A549 (cell line): ENCODE results near the gene CDC45. TPM values are rescaled to one million over a fixed set of nuclear protein-coding genes. Genes with fewer than 3 reads are reported as not detected.

ENCODE experiments used
- ATAC-seq, 2 experiments: fragments of 200-7000 bp in 1 of 2; fragments of >200 bp in 1 of 2; cut with Nextera tagmentation in 1 of 2; cut with Tn5 transposase in 1 of 2; 3 replicates each; pipeline versions ENCODE4 v1.8.0 to v1.9.1; 2018 to 2020; ENCODE audit warnings: mild to moderate bottlenecking in 1 of 2, moderate library complexity in 1 of 2
- CTCF ChIA-PET: fragments of 300-600 bp; sonication (Branson Sonifier 250); formaldehyde crosslinking; extraction: SDS; loops from one replicate; lab custom pipeline; 2021; ENCODE audit warnings: antibody characterized with exemption, inconsistent platforms; lab: Yijun Ruan, JAX
- POLR2A ChIA-PET: fragments of 350-600 bp; formaldehyde crosslinking; extraction: SDS; loops from one replicate; lab custom pipeline; 2021; ENCODE audit warnings: antibody characterized with exemption, inconsistent platforms; lab: Yijun Ruan, JAX
- DNase-seq, 2 experiments: peaks; one replicate each; pipeline versions ENCODE4 v3.0.0 to v3.0.0-alpha.2; 2011 to 2016; ENCODE audit warnings: low read depth in 1 of 2, low spot score in 1 of 2
- FAIRE-seq: peaks from 2 replicates; lab custom pipeline; 2011; peaks lifted over from hg19 to GRCh38; lab: Jason Lieb, UNC
- H3K27ac ChIP-seq, 2 experiments: fragments of >200 bp; sonication (Bioruptor Twin); formaldehyde crosslinking; 3 replicates each; pipeline ENCODE4 v1.5.1; 2016 to 2017
- H3K4me1 ChIP-seq: fragments of >200 bp; sonication (Bioruptor Twin); formaldehyde crosslinking; 3 replicates; pipeline ENCODE4 v1.6.1; 2016
- H3K4me2 ChIP-seq: fragments of >200 bp; sonication (Bioruptor Twin); formaldehyde crosslinking; 3 replicates; pipeline ENCODE4 v1.6.1; 2016
- H3K4me3 ChIP-seq: fragments of >200 bp; sonication (Bioruptor Twin); formaldehyde crosslinking; 3 replicates; pipeline ENCODE4 v1.5.1; 2016
- H3K9me3 ChIP-seq: fragments of >200 bp; sonication (Bioruptor Twin); formaldehyde crosslinking; 3 replicates; pipeline ENCODE4 v1.6.1; 2016
- ATOH8 ChIP-seq: fragments of 250-450 bp; sonication (Bioruptor Pico); IDR thresholded peaks from 2 replicates; pipeline ENCODE4 v1.5.0; 2020; ENCODE audit warnings: low read depth, mild to moderate bottlenecking, moderate library complexity
- CEBPB ChIP-seq, 2 experiments: fragments of >200 bp in 1 of 2; sonication (Bioruptor Twin) in 1 of 2; formaldehyde crosslinking in 1 of 2; IDR thresholded peaks; 2 replicates each; pipeline ENCODE4 v1.6.1; 2012 to 2016
- CHD4 ChIP-seq: fragments of 200-600 bp; sonication (generic); IDR thresholded peaks from 2 replicates; pipeline ENCODE4 v1.6.1; 2016; ENCODE audit warnings: antibody characterized with exemption, mild to moderate bottlenecking, borderline replicate concordance
- E2F6 ChIP-seq: IDR thresholded peaks from 2 replicates; pipeline ENCODE4 v1.6.1; 2012; ENCODE audit warnings: low read depth, borderline replicate concordance
- ELK1 ChIP-seq: fragments of 150-350 bp; IDR thresholded peaks from 2 replicates; pipeline ENCODE4 v1.6.1; 2014; ENCODE audit warnings: low read depth, mild to moderate bottlenecking, low read length
- FOSB ChIP-seq: fragments of 250-450 bp; sonication (Bioruptor Pico); IDR thresholded peaks from 2 replicates; pipeline ENCODE4 v1.5.0; 2020; ENCODE audit warnings: mild to moderate bottlenecking, moderate library complexity
- HES2 ChIP-seq: fragments of >200 bp; sonication (Bioruptor Twin); formaldehyde crosslinking; IDR thresholded peaks from 2 replicates; pipeline ENCODE4 v1.6.1; 2016
- JUN ChIP-seq, 2 experiments: fragments of >200 bp; sonication (Bioruptor Twin); formaldehyde crosslinking; IDR thresholded peaks; 2 replicates in 1 of 2; 3 replicates in 1 of 2; pipeline ENCODE4 v1.6.1; 2016 to 2017
- MAX ChIP-seq: IDR thresholded peaks from 2 replicates; pipeline ENCODE4 v1.6.1; 2012
- MYC ChIP-seq: IDR thresholded peaks from 2 replicates; pipeline ENCODE4 v1.6.1; 2012; ENCODE audit warnings: mild to moderate bottlenecking, inconsistent platforms, low read length, improper control_type of control experiment, borderline replicate concordance
- NR3C1 ChIP-seq: fragments of >200 bp; sonication (Bioruptor Twin); formaldehyde crosslinking; IDR thresholded peaks from 3 replicates; pipeline ENCODE4 v1.6.1; 2017
- PBX3 ChIP-seq: IDR thresholded peaks from 2 replicates; pipeline ENCODE4 v1.6.1; 2012
- RFX5 ChIP-seq: fragments of 450-650 bp; IDR thresholded peaks from 2 replicates; pipeline ENCODE4 v1.7.1; 2014; ENCODE audit warnings: antibody characterized with exemption, mild to moderate bottlenecking, moderate library complexity
- RNF2 ChIP-seq: fragments of 200-600 bp; sonication (generic); IDR thresholded peaks from 2 replicates; pipeline ENCODE4 v1.6.1; 2016; ENCODE audit warnings: low read depth, mild to moderate bottlenecking, antibody characterized with exemption, moderate library complexity, borderline replicate concordance
- SMC3 ChIP-seq: fragments of >200 bp; sonication (Bioruptor Twin); formaldehyde crosslinking; IDR thresholded peaks from 3 replicates; pipeline ENCODE4 v1.6.1; 2018; ENCODE audit warnings: inconsistent platforms
- TP53 ChIP-seq: fragments of 250-450 bp; sonication (Bioruptor Pico); IDR thresholded peaks from 2 replicates; pipeline ENCODE4 v1.5.0; 2021; ENCODE audit warnings: mild to moderate bottlenecking, moderate library complexity
- ZFP36 ChIP-seq: fragments of 450-650 bp; IDR thresholded peaks from 2 replicates; pipeline ENCODE4 v1.6.1; 2014; ENCODE audit warnings: borderline replicate concordance; ENCODE audit not compliant: partially characterized antibody
- ZSCAN20 ChIP-seq: fragments of 250-450 bp; sonication (Bioruptor Pico); IDR thresholded peaks from 2 replicates; pipeline ENCODE4 v1.8.0; 2022; ENCODE audit warnings: mild to moderate bottlenecking, moderate library complexity
- WGBS: methylation state at CpG from one replicate; pipeline ENCODE4 v1.1.6; 2017; ENCODE audit errors: missing lambda C conversion rate; 5-methylcytosine and 5-hydroxymethylcytosine counted together
- polyA plus RNA-seq, 4 experiments: library from polyadenylated mRNA; depleted of rRNA in 3 of 4; stranded (reverse); fragments of >200 nt; fragmentation: RNase III in 1 of 4; extraction: RNeasy Plus Mini Kit Qiagen cat#74134 plus additional on column Dnase treatment in 1 of 4; gene quantifications; 2 replicates in 3 of 4; 3 replicates in 1 of 4; pipeline ENCODE4 v1.2.3, GENCODE V29; 2011 to 2017
- TF ChIP-seq, protein P1 (sequence below): fragments of 200-600 bp; sonication (generic); IDR thresholded peaks from 2 replicates; pipeline ENCODE4 v1.6.1; 2016; ENCODE audit warnings: antibody characterized with exemption, mild to moderate bottlenecking, moderate library complexity
- TF ChIP-seq, protein P2 (sequence below): fragments of >200 bp; sonication (Bioruptor Twin); formaldehyde crosslinking; IDR thresholded peaks from 3 replicates; pipeline ENCODE4 v1.5.1; 2016

CDC45 gene
- polyA plus RNA-seq, 2 of the 4 experiments (the other 2 are of a cell fraction) = 47.2 to 51.6 TPM

DNA sequence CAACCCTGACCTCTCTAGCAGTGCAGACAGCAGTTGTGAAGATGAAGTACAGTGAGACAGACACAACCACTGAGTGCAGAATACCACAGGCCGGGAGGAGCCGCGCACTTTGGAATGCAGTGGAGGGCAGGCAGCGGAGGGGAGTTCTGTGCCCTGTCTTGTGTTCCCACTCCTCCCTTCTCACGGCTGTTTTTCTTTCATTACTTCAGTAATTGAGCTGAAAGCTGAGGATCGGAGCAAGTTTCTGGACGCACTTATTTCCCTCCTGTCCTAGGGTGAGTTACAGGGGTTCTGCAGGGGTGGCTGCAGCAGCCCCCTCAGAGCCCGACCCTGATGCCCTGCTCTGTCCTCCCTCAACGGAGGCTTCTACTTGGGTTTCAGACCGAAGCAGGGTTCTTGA is 38.9 kb downstream of the CDC45 start:
- no peaks in the 10 kb centered on the region for H3K9me3 ChIP-seq
- TF ChIP-seq PBX3 (no peak), ELK1 (no peak), RNF2 (no peak), RFX5 (no peak), CEBPB (IDR thresholded peaks at IDR 0.05) (no peak), TP53 (no peak), FOSB (CRISPR knock-in tag) (no peak), ATOH8 (CRISPR knock-in tag) (no peak), MAX (no peak), CHD4 (no peak), NR3C1 (no peak), SMC3 (no peak)
- TF ChIP-seq, protein P1, sequence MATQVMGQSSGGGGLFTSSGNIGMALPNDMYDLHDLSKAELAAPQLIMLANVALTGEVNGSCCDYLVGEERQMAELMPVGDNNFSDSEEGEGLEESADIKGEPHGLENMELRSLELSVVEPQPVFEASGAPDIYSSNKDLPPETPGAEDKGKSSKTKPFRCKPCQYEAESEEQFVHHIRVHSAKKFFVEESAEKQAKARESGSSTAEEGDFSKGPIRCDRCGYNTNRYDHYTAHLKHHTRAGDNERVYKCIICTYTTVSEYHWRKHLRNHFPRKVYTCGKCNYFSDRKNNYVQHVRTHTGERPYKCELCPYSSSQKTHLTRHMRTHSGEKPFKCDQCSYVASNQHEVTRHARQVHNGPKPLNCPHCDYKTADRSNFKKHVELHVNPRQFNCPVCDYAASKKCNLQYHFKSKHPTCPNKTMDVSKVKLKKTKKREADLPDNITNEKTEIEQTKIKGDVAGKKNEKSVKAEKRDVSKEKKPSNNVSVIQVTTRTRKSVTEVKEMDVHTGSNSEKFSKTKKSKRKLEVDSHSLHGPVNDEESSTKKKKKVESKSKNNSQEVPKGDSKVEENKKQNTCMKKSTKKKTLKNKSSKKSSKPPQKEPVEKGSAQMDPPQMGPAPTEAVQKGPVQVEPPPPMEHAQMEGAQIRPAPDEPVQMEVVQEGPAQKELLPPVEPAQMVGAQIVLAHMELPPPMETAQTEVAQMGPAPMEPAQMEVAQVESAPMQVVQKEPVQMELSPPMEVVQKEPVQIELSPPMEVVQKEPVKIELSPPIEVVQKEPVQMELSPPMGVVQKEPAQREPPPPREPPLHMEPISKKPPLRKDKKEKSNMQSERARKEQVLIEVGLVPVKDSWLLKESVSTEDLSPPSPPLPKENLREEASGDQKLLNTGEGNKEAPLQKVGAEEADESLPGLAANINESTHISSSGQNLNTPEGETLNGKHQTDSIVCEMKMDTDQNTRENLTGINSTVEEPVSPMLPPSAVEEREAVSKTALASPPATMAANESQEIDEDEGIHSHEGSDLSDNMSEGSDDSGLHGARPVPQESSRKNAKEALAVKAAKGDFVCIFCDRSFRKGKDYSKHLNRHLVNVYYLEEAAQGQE = no peak
- TF ChIP-seq, protein P2, sequence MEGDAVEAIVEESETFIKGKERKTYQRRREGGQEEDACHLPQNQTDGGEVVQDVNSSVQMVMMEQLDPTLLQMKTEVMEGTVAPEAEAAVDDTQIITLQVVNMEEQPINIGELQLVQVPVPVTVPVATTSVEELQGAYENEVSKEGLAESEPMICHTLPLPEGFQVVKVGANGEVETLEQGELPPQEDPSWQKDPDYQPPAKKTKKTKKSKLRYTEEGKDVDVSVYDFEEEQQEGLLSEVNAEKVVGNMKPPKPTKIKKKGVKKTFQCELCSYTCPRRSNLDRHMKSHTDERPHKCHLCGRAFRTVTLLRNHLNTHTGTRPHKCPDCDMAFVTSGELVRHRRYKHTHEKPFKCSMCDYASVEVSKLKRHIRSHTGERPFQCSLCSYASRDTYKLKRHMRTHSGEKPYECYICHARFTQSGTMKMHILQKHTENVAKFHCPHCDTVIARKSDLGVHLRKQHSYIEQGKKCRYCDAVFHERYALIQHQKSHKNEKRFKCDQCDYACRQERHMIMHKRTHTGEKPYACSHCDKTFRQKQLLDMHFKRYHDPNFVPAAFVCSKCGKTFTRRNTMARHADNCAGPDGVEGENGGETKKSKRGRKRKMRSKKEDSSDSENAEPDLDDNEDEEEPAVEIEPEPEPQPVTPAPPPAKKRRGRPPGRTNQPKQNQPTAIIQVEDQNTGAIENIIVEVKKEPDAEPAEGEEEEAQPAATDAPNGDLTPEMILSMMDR = no peak
- TF ChIP-seq, all 56 proteins: peak for 0
- ChIA-PET POLR2A (no interaction called here), CTCF (interaction anchor here (1.5 kb wide), 1 partner anchor 114 kb away, joined by 3 read pairs; no protein-coding TSS in a partner anchor)
- Histone ChIP-seq H3K4me1 (no peaks in the 10 kb centered on the region), H3K4me3 (no peak overlapping the region), H3K27ac (no peak overlapping the region), H3K4me2 (no peak overlapping the region)
- FAIRE-seq (no peak), DNase-seq (no peak), ATAC-seq (no peak)
- WGBS = 94% methylated on average over 8 of the region's 10 CpGs

DNA sequence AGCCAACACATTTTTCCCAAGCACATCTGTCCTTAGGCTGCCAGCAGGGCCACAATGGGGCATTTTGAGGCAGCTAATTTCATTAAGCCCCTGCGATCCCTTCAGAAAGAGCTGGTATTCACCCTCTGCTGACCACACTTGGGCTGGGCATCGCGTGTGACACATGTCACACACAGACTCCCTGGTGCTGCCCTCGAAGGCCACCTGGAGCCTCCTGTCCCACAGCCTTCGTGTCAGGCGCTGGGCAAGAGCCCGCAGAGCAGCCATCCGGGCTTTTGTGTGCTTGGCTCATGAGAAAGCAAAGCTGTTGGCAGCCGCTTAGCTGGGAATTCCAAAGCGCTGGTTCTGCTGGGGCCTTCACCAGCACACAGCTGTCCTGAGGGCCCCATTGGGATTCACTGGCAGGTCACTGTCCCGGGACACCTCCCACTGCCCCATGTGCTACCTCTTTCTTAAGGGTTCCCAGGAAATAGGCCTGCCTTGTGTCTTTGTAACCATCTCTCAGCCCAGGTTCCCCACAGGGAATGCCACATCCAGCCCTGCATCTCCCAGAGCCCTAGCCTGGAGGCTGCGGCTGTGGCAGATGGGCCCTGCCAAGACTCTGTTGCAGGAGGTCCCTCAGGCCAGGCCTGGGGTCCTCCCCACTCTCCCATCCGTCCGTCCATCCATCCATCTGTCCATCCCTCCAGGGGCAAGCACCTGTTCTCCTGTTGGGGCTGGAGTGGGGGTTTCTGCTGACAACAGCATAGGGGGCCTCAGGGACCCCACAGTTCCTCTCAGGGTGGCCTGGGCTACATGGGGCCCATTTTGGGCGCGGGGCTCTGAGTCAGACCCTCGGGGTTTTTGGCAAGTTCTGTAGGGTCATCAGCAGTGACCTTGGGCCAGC is 39.6 kb downstream of the CDC45 start:
- no peaks in the 10 kb centered on the region for H3K9me3 ChIP-seq
- WGBS = 90% methylated on average over 4 of the region's 17 CpGs
- ChIA-PET POLR2A (no interaction called here), CTCF (interaction anchor here (1.5 kb wide), 1 partner anchor 113 kb away, joined by 3 read pairs; no protein-coding TSS in a partner anchor)
- ATAC-seq (no peak), FAIRE-seq (no peak), DNase-seq (no peak)
- no peak overlapping the region for H3K27ac ChIP-seq
- no peaks in the 10 kb centered on the region for H3K4me1 ChIP-seq
- H3K4me2 ChIP-seq = no peak overlapping the region
- no peak overlapping the region for H3K4me3 ChIP-seq
- no peak for TF ChIP-seq E2F6
- TF ChIP-seq NR3C1 = no peak
- no peak for TF ChIP-seq ZFP36
- TF ChIP-seq MYC = no peak
- no peak for TF ChIP-seq HES2
- TF ChIP-seq PBX3 = no peak
- TF ChIP-seq JUN (IDR thresholded peaks at IDR 0.05) = no peak
- TF ChIP-seq, protein P2 = no peak
- no peak for TF ChIP-seq RNF2
- TF ChIP-seq ZSCAN20 = no peak
